HG03354 (cell line): ENCODE results near the gene ABCA4.

ENCODE experiments used
- ATAC-seq: cut with Tn5 transposase; IDR thresholded peaks from one replicate; pipeline ENCODE4 v1.9.1; 2021; ENCODE audit warnings: mild to moderate bottlenecking; ENCODE audit not compliant: unreplicated experiment, poor library complexity, severe bottlenecking

ABCA4 gene

DNA sequence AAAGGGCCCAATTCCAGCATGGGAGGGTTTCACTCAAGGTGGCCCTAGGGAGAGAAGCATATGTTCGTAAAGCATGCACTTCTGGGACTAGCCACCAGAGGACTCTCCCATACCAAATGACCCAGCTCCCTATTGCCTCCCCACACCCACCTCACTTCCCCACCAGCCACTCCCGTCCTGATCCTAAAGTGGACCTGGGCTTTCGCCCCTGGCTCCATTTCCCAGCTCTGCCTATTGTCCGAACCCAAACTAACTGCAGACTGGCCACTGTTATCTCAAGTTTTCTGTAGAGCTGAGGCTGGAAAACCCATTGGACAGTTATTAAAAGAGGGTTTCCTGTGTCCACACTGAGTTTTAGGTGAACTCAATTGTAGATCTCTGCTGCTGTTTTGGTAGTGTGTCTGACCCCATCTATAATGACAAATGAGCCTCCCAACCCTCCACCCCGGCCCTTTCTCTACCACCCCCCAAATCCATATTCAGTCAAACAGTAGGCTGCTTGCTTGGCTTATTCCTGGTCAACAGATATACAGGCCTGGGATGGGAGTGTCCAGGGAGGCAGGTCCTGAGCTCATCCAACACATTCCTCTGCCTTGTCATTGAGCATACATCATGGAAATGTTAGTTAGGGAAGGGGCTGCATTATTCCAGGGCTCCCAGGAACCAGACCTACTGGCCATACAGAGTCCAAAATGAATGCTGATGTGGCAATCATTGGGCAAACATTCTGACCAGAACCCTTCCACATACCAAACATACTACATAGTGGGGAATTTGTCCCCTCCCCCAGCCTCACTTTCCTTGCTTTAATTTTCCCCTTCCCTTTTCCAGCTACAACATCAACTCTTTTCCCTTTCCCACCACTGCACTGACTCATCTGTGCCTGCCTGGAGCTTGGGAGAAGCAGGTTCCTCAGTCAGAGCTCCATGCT, 59.2 kb downstream of the ABCA4 start:
- peak; percentile 92 for ATAC-seq

DNA sequence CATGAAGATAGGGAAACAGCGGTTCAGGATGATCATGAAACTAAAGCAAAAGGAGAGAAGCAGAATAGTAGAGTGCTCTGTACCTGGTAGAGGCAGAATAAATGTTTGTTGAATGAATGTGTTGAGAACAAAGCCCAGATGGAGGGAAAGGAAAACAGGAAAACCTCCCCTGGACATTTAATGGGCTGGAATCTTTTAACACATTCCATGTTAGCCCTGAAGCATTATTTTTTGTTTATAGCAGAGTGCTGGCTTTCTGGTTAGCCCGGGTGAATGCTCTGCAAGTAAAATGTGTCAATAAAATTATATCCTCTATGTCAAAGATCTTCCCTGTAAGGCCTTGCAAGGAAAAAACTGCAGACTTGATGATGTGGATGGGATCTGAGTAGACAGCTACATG, 60.2 kb downstream of the ABCA4 start:
- ATAC-seq = no peak

DNA sequence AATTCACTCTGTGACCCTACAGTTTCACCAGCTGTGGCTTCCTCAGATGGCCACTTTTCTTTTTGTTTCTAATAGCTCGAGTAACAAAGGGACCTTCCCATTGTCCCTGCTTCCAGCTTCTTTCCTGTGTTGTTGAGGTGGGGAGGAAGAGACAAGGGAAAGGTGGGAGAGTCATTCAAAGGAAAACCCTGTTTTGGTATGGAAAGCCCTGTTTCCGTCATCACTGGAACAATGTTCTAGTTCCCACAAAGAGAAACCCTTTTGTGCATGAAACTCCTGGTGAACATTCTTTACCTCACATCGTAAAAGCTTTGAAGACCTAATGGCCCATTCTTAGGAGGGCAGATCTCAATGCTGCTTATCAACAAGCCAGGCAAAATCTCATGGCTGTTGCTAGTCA, 62.2 kb downstream of the ABCA4 start:
- ATAC-seq = no peak

DNA sequence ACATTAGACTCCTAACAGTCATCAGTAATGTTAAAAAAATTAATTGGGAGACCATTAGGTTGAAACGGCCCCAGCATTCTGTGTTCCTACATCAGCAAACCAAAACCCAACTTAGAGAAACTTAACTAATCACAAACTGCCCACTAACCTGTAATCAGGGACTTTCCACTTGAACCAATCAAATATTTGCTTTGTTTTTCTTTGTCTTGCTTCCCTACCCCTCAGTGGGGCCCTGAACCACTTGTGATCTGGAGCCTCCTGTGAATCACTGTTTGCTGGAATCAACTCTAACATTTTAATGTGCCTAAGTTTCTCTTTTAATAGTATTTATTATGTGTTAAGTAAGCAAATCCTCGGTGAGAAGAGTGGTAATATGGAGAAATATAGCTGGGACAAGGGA, 64.0 kb downstream of the ABCA4 start:
- ATAC-seq = no peak

DNA sequence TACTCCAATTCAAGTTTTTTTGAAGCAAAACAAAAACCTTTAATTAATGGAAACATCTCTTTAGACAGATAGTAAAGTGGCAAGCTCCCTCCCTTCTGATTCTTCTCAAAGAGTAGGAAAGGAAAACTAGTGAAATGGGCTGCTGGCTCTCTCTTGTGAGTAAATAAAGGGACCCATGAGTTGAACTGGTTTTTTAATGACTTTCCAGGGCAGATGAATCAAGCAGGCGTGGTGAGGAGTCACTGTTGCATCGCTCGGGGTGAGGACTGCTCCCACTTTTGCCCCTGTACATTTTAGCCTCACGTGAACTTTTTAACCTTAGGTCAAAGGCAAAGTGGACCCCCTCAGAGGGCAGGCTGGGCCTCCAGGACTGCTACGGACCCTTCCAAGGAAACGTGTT, 64.8 kb downstream of the ABCA4 start:
- no peak for ATAC-seq

DNA sequence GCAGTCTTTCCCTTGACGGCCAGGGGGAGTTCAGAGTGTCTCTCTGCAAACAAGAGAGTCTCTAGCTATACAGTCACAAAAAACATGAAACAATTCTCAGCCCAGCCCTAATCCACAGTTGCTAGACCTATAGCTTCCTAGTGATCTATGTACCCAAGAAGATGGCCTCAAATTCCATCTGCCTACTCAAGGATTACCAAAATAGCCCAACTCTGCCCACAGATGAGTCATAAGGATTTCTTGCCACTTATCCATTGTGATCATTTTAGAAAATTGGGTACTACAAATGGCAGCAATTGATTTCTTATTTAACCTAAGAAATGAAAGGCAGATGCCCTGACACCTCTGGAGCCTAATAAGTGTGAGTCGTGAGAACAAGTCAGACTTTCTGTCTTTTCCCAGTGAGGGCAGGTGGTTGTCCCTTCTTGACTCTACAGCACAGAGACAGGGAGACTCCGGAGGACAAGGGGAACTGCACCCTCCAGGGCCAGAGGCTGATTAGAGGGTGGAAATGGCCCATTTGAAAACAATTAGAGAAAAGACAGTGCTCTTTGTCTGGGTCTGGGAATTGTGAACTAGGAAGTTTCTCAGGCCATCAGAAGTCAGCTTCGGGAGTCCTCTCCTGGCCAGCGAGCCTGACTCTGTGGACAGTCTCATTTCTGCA, 65.4 kb downstream of the ABCA4 start:
- no peak for ATAC-seq

DNA sequence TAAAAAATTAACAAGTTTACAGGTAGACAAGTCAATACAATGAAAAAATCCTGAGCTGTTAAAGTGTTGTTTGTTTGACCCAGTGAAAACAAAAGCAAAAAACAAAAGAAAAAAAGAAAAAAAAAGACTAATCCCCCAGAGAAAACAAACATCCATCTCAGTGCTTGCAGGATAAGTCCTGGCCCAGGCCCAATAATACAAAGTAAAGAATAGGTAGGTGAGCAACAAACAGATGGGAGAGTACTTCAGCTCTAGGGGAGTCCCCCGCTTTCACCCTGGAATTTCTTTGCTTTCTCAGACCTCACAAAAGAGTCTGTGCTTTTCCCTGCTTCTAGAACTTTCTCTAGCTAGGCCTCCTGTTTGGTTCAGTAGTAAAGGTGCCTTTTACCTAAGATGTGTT, 70.3 kb downstream of the ABCA4 start:
- no peak for ATAC-seq

DNA sequence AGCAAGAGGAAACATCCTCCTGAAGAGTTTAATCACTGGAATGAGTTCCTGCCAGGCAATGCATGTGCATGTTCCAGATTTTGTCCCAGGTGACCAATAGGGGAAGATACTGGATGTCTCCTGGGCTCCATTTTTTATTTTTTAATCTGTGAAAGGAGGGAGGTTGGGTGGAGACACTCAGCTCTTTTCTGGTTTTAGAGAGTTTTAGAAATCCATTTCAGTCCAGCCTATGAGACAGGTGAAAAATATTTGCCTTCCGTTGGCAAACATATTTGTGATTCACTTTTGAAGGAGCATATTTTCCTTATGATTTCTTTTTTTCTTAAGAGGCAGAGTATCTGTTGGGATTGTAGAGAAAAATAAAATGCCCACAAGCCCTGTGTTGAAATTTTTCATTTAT, 70.7 kb downstream of the ABCA4 start:
- ATAC-seq = no peak

DNA sequence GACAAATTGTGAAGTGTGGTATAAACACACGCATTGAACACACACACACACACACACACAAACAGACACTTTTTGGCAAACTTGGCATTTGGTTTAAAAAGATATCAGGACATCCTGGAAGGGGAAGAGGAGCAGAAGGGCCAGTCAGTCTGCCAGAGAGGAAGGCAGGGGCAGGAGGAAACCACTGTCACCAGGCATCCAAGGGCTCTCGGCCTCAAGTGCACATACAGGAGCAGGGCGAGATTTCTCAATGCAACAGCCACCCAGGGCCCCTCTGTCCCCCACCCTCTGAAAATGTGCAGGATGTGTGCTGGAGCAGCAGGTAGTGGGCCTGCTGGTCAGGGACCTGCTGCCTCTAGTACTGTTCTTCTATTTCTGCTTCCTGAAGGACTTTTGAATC, 71.2 kb downstream of the ABCA4 start:
- no peak for ATAC-seq

DNA sequence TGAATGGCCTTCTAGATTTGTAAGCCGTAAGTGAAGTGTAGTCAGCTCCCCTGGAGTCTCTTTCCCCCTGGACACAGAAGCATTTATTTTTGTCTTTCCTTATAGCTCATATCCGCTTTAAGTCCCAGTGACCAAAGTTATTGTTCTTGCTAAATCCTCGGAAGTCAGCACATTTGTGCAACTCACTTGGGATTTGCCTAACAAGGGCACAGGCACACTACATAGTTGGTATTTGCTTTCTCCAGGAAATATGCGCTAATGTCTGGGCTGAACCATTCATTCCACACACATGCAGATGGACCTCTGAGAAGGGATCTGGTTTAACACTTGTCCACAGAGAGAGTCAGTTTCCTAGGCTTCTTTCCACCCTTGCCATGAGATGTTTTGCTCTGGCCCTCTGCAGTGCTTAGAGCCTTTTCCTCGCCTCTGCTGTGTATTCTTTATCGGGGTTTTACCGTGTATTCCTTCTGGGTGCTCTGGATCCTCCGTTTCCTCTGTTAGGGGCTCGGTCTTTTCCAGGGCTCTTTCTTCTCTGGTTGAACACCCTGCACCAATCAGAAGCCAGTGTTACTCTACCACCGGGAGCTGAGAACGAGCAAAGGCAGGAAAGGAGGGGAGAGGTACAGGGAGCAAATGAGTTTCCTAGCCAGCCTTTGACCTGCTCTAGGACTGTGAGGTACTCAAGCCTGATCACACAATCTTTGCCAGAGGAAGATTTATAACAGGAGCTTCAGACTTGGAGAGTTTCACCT, 72.4 kb downstream of the ABCA4 start:
- no peak for ATAC-seq

DNA sequence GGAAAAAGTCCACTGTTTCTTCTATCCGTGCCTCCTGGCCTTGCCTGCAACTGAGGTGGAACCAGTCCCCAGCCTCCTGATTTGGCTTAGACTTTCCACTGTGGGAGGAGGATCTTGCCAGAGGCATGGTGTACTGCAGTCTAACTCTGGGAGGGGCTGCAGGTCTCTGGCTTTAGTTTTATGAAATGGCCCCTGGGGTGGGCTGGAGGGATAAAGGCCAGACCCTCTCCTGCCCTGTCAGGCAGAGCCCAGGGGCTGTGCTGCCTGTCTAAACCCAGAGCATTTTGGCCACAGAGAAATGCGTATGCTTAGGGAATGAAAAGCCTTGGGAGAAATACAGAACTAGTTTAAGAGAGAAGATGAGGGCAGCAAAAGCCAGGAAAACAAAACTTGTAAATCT, 73.0 kb downstream of the ABCA4 start:
- ATAC-seq = no peak

DNA sequence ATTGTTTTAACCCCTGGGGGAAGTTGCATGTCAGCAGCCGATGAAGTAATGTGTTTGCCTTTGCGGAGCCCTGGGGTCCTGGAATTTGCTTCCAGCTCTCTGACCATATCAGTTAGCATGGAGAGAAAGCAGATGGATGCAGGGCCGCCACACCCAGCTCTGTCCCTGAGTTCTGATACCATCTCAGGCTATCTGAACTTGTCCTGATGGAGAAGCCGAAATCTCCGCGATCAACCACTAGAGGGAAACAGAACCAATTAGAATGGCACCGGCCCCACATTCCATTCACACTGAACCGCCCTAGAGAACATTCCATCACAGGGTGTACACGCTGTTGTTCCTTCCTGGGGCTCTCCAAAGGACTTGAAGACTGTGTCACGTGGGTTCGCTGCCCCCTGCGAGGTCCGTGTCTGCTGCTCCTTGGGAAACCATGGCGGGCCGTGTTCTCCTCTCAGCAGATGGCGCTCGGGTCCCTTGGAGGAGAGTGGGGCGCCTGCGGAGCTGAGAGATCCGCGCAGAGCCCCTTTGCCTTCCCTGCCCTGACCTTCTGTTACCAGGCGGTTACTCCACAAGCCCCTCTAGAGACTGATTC, 75.4 kb downstream of the ABCA4 start:
- peak; percentile 64 for ATAC-seq

DNA sequence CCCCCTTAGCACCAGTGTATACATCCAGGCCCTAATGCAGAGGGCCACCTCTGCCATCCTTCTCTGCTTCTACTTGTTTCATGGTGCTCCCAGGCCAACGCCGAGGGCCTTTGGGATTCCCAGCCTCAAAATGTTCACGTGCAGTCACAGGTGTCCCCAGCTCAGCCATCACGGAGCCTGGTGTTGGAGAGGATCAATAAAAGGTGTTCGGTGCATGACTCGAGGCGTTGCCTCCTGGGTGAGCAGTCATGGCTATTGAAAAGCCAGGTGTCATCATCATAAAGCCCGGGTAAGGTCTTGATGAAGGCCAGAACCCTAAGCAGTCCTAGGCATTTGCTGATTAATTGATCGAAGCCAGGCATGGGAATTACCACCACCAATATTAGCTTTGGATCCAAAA, 76.1 kb downstream of the ABCA4 start:
- no peak for ATAC-seq

DNA sequence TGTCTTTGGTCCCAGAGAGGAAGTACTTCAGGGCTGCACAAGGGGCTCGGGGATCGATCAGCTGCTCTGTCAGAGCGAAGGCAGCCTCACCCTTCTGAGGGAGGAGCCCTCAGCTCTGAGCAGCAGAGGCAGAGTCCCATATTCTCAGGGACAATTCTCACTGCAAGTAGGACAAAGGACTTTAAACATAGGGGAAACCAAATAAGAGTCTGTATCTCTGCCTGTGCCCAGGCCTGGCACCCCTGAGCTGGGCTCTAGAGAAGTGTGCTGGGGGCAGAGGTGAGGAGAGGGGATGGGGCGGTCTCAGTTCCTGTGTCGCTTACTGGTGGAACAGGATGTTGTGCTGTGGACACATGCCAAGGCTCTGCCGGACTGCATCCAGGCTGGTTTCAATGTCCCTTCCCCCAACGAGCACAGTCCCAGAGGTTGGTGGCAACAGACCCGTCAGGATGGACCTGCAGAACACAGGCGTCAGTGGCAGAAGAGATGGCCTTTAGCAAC, 76.6 kb downstream of the ABCA4 start:
- no peak for ATAC-seq

DNA sequence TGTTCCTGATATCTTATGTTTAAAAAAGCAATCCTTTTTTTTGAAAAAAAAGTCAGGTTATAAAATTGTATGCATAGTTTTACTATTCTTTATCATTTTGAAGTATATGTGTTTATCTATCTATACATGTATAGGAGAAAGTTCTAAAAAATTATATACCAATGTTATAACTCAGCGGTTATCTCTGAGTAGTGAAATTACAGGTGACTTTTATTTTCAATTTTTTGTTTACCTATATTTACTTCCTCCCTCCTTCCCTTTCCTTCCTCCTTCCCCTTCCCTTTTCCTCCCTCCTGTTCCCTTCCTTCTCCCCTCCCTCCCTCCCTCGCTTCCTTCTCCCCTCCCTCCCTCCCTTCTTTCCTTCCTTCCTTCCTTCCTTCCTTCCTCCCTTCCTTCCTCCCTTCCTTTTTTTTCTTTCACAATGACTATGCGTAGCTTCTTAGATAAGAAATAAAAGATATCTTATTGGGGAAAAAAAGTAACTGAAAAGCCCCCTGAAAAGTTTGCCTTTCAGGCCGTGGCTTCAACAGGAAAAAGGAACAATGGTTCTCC, 77.1 kb downstream of the ABCA4 start:
- no peak for ATAC-seq

DNA sequence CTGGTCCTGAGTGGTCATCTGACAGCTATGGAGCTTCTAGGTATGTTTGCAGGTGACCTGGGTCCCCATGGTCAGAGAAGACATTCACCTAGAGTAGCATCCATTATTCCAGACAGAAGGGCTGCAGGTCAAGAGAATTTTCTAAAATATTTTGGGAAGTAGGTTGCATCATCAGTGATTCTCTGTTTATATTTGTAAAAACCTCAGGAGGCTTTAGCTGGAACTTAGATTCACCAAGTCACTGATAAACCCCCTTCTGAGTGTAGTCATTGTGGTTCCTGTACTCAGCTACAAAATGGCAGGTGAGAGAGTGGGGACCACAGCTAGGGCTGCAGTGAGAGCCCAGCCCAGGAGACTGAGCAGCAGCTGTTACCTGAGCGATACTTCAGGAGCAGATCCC, 78.6 kb downstream of the ABCA4 start:
- ATAC-seq = no peak

DNA sequence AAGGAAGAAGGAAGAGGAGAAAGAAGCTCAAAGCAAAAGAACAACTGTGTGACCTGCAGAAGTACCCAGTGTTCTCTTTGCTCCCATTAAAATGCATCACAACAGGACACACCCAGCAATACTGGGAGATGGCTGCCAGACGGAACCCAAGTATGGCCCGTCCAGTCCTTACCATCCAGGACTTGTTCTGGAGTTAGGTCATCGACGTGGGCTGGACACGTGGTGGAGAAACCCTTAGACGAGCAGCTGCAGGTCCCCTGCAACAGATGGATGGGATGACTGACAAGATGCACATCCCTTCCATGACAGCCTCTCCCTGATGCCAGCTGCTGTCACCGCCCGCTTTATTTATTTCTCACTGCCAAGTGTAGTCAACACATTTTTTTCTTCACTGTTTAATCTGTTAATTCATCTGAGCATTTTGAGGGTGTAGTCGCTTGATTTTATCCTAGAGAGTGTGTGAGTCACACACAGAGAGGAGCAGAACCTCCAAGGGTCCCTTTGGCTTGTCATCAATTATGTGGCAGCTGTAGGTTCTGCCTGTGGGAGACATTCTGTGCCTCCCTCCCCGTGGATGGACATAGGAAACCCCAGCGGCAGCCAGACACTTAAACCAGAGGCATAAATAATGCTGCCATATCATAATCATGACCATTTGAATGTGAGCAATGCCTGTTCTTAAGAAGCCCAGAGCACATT, 80.9 kb downstream of the ABCA4 start:
- no peak for ATAC-seq

DNA sequence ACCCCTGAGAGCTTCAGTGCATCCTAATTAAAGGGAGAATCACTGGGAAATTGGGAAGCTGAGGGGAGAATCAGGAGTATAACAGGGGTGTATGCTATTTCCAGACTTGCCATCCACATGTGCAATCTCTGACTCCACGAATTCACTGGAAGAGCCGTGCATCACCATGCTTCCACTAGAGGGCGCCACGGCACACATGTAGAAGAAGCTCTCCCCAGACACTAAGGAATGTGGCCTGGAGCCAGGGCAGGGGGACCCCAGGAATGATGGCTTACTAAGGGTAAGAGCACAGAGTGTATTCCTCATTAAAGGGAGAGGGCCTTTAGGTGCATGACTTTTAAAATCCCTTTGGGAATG, 81.5 kb downstream of the ABCA4 start:
- no peak for ATAC-seq

DNA sequence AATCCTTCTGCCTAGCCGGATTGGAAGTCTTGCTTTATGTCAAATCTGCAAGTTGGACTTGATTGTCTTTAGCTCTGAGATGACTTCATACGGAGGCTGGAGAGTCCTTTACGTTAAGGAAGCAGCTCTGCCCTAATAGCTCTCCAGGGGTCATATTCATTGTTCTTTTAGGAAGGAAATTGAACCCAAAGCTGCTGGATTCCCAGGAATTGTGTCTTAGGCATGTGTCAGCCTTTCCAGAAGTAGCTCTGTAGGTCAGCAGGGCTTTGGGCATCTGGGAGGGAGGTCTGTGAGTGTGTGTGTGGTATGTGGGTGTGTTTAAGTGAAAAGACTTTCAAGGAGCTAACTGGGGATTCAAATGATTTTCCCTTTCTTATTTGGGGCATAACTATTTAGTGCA, 82.4 kb downstream of the ABCA4 start:
- ATAC-seq = no peak
